NCI-H345 (cell line): ENCODE results near the gene UBB.

Experiments
- DNase-seq: peaks from one replicate; lab custom pipeline; 2025; lab: John Stamatoyannopoulos, UW

Gene UBB

GRCh38 chr17:16380640-16381495 is at the start of gene UBB:
TSS of gene UBB (plus strand) at chr17:16381091. CDS start at chr17:16381908, 817 bp downstream.
- DNase-seq: peak; percentile 95

- no peak for DNase-seq
These were observed 42.5 kb upstream of the UBB start for GRCh38 chr17:16338391-16338790.

GRCh38 chr17:16339402-16339801 is 41.5 kb upstream of the UBB start:
- DNase-seq: no peak

DNA sequence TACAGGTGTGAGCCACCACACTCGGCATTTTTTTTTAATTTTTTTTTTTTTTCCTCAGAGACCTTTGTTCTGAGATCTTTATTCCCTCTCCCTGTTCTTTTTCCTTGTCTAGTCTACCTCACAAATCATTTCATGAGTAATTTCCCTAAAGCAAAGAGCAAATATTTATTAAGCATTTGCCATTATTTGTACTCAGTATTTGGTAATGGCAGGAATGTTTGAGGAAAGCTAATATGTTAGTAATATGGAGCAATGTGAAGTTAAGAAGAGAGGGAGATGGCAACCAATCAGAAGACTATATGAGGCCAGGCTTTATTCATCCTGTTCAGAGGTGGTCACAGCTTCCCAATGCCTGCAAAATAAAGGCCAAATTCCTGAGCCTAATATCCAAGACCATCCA is 40.9 kb upstream of the UBB start:
- no peak for DNase-seq

- no peak for DNase-seq
These were observed 37.9 kb upstream of the UBB start for GRCh38 chr17:16342979-16343378.

- no peak for DNase-seq
These were observed 37.3 kb upstream of the UBB start for GRCh38 chr17:16343569-16343968.

GRCh38 chr17:16345565-16345964 is 35.3 kb upstream of the UBB start:
- DNase-seq: no peak

DNA sequence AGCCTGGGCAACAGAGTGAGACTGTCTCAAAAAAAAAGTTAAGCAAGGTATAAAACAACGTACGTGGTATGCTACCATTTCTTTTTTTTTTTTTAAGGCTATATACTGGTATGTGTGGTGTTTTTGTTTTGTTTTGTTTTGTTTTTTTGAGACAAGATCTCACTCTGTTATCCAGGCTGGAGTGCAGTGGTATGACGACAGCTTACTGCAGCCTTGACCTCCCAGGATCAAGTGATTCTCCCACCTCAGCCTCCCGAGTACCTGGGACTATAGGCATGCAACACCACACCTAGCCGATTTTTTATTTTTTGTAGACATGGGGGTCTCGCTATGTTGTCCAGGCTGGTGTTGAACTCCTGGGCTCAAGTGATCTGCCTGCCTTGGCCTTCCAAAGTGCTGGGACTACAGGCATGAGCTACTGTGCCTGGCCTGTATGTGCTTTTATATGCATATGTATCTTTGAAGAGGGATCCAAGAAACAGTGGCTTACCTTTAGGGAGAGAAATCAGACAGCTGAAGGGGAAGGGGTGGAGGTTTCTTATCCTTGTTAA is 34.1 kb upstream of the UBB start:
- no peak for DNase-seq

DNA sequence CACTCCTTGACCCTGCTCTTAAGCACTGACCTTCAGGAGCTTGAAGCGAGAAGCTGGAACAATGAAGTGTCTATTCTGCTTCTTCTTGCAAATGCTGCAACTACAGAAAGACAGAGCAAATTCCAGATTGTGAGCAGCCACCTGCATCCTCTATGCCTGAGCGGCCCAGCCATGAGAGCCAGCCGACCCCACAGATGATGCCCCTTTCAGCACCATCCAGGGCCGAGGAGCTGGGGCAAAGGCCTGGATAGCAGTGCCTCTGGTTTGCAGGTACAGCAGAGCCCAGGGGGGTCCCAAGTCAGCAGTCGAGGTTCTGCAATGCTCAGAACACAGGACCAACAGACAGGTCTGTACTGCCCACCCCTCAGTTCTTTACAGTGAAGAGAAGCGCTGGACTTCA is 32.3 kb upstream of the UBB start:
- DNase-seq: no peak

DNA sequence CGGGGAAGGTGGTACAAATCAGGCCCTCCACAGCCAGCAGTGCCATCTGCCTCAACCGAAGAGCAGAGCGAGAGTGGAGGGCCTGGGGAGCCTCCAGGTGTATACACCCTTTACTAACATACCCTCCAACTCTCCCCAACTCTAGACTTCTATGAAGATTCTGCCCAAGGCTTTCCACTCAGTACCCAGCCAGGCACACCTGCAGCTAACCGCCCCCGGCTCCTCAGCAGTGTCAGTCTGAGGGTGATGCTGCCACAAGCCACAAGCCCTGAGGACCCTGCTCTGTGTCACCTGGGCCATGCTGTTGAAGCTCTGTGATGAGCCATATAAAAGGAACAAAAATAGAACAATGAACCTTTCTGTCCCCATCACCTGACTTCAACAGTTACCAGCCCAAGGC is 31.5 kb upstream of the UBB start:
- no peak for DNase-seq

DNA sequence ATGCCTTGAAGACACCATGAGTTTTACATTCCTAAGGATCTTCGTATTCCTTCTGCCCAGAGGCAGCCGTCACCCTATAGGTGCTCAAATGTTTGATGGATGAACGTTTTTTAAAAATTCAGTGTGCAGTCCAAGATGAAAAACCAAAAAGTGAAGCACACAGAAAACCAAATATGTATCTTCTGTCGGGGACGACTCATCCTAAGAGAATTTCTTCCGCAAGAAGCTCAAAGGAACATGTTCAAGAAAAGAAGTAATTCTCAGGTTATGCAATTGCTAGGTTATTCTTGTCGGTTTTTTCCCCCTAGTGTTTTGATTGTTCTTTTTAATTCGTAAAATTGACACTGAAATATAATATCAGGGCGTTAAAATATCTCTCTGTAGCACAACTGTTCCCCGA is 29.1 kb upstream of the UBB start:
- DNase-seq: no peak

- DNase-seq: peak; percentile 76
These were observed 28.6 kb upstream of the UBB start for GRCh38 chr17:16352303-16352666.

DNA sequence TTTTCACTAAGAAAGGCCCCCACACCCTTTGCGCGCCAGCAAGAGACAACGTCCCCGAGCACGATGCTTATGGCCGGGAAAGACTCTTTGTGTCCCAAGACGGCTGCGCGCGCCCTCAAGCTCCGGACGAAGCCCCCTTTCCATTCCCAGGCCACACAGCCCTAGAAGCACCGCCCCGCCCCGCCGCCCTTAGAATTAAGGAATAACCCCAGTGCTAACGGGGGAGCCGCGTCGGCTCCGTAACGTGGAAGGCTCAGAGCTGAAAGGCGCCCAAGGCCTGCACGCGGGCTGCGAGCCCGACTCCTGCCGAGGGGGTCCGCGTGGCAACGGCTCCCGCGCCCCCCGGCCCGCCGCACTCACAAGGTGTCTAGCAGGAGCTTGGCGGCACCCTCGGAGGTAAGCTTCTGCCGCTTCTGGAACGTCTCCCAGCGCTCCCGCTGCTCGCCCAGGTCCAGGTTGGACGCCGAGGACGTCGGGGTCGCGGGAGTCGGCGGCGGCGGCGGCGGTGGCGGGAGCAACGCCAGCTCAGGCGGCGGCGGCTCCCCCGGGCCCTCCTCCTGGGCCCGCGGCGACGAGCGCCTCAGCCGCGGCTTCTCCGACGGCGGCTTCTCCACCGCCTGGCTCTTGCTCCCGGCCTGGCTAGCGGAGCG is 28.1 kb upstream of the UBB start:
- DNase-seq: peak; percentile 45

GRCh38 chr17:16353317-16354174 is 27.3 kb upstream of the UBB start, which contains the start of gene CENPV:
TSS of gene CENPV (minus strand) at chr17:16353469. CDS start at chr17:16353436, 33 bp downstream.
- DNase-seq: peak; percentile 80

GRCh38 chr17:16354585-16354984 is 26.3 kb upstream of the UBB start:
- no peak for DNase-seq

GRCh38 chr17:16358394-16358793 is 22.5 kb upstream of the UBB start:
- DNase-seq: no peak

GRCh38 chr17:16361874-16362273 is 19.0 kb upstream of the UBB start:
- no peak for DNase-seq

GRCh38 chr17:16363749-16364536 is 16.9 kb upstream of the UBB start:
- peak; percentile 54 for DNase-seq

- no peak for DNase-seq
These were observed 16.3 kb upstream of the UBB start for GRCh38 chr17:16364625-16365024.

GRCh38 chr17:16371742-16372141 is 9.1 kb upstream of the UBB start:
- DNase-seq: no peak

- DNase-seq: no peak
These were observed 6.5 kb upstream of the UBB start for GRCh38 chr17:16374146-16374938.
